NCI-H128 (cell line): ENCODE measurements around the gene GNB1L.

Experiments
- DNase-seq: peaks from one replicate; lab custom pipeline; 2025; ENCODE audit not compliant: unreplicated experiment; lab: John Stamatoyannopoulos, UW

GNB1L gene

GRCh38 chr22:19825904-19826618 lies 28.6 kb downstream of the GNB1L start:
- DNase-seq = no peak

DNA sequence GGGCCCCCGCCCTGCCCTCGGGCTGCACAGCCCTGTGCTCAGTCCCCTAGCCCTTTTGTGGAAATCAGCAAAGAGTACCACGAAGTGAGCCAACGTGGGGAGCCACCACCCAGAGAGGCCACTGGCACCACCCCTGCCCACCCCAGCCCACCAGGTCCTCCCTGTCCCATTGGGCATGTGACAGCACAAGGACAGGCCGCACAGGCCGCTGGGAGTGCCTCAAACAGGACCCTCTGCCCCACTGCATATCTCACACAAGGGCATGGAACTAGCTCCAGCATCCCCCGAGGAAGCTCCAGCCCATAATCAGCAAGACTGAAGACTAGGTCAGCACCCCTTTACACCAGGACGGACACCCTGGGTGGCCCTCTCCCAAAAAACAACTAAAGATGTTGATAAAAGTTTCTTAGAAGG lies 29.7 kb downstream of the GNB1L start:
- DNase-seq = no peak

DNA sequence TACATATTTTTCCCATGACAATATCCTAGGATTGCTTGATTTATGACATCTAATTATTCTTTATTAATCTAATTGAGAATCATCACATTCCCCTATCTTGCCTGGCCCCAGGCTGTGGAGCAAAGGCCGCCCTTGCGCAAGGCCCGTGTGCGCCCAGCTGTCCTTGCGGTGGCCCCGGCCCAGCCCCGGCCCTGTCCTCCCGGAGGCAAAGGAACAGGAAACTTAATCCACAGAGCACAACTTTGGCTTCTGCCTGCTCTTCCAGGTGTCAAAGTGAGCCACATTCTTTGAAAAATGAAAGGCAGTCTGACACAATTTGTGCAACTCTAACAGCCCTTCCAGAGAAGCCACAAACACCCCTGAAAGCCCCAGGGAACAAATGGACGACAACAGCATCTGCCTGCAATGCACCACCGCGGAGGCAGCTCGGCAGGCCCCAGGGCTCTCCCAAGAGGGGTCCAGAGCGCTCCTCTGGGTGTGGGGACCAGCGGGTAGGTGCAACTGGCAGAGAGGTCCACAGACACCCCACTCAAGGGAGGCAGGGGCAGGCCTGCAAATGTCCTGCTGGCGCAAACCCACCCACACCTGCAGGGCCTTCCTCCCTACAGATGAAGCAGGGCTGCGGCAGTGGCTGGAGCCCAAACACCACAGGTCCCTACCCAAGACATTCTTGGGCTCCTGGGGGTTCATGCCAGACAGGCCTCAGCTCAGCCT lies 30.3 kb downstream of the GNB1L start:
- DNase-seq = no peak

DNA sequence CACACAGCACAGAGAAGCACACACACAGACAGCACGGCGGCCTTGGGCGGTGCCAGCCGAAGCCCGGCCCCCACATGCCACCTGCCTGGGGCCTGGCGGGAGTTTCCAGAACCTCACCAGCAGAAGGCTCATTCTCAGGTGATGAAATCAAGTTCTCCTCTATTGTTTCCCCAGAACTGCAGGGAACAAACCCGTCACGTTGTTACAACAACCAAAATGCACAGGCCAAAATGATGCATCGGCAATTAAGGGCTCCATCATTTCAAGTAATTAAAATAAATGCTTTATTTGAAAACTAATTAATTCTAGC lies 30.8 kb downstream of the GNB1L start:
- DNase-seq = no peak

GRCh38 chr22:19823191-19823901 lies 31.3 kb downstream of the GNB1L start:
- no peak for DNase-seq

DNA sequence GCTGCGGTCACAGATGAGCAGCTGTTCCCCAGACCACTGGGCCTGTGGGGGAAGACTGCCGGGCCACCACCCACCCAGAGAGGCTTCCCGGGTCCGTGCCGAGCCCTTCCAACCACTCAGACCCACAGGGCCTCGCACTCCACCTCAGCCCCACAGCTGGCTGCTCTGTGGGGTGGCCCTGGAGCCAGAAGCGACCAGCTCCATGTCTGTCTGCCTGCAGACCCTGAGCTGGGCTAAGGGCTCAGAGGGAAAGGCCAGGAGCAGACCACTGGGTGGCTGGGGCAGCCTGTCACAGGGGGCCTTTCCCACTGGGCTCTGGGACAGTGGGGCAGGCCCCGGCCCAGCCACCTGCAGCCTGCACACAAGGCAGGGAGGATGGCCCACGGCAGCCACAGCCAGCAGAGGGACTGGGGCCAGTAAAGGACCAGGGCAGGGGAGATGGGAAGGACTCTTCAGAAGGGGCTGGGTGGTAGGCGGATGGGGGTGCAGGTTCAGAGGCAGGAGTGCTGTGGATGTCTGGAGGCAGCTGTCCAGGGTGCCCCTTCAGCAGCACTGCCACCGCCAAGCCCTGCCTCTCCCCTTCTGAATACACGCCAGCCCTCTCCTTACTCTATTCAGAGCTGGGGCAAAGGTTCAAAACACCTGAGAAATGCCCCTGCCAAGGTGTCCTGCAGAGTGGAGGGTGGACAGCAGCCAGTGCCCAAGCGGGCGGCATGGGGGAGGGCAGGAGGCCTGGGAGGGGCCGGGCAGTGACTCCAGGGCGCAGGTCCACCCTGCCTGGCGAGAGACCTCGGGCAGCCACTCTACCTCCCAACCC lies 32.2 kb downstream of the GNB1L start:
- no peak for DNase-seq

DNA sequence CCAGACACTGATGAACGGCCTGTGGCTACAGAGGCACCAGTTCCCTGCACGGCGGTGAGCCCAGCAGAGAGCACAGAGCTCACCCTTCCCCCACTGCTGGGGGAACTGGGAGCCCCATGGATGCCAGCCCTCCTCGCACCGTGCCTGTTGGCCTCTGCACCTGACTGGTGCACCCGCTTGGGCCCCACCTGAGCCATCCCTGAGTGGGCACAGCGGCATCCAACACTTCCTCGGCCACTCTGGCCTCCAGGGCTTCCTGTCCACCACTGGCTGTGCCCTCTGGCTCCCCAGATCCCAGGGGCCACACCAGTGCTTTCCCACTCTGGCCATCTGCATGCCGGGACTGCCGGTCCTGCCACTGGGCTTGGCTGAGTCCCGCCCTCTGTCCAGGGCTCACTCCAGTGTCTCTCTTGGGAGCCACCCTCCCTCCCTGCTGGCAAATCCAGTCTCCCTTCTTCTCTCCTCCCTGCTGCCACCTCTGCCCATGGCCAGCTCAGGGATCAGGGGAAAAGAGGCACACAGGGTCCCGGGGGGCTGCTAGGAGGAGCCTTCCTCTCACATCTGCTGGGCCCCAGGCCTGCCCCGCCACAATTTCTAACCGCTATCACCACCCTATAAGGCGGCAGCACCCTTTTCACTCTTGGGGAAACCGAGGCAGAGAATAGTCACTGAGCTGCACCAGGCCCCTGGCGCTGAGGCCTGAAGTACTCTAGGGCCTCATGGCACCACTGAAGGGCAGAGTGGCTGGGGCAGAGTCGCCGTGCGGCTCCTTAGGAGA lies 33.0 kb downstream of the GNB1L start:
- no peak for DNase-seq

DNA sequence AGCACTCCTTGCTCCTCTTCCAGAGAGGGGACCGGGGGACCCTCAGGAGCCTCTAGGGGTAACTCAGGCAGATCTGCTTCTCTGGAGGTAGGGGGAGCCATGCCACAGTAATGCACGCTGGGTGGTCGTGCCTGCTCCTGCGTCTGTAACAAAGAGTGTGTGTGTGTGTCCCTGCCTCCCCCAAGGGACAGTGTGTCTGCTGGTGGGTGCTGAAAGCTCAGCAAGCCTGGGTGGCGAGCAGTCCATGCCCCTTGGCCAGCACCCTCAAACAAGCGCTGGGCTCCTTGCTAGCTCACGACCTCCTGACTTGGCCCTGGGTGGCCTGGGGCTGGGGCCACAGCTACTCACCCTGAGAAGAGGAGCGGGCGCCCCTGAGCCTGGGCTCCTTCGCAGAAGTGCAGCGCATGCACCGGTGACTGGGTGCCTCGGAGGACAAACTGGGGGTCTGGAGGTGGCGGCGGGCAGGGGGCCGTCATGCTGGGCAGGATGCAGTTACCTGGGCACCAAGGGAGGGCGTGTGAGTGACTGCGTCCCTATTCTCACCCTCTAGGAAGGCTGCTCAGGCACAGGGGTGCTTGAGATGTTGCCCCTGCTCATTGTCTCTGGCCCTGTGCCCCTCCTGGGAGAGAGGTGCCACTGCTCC lies 33.7 kb downstream of the GNB1L start:
- DNase-seq = no peak

- no peak for DNase-seq
These were observed 34.5 kb downstream of the GNB1L start for GRCh38 chr22:19819911-19820879.

- DNase-seq = no peak
These were observed 35.3 kb downstream of the GNB1L start for GRCh38 chr22:19819208-19819910.

GRCh38 chr22:19818324-19819207 lies 36.1 kb downstream of the GNB1L start:
- DNase-seq = no peak

GRCh38 chr22:19816372-19817119 lies 38.1 kb downstream of the GNB1L start:
- no peak for DNase-seq

GRCh38 chr22:19815823-19816290 lies 38.8 kb downstream of the GNB1L start:
- no peak for DNase-seq

DNA sequence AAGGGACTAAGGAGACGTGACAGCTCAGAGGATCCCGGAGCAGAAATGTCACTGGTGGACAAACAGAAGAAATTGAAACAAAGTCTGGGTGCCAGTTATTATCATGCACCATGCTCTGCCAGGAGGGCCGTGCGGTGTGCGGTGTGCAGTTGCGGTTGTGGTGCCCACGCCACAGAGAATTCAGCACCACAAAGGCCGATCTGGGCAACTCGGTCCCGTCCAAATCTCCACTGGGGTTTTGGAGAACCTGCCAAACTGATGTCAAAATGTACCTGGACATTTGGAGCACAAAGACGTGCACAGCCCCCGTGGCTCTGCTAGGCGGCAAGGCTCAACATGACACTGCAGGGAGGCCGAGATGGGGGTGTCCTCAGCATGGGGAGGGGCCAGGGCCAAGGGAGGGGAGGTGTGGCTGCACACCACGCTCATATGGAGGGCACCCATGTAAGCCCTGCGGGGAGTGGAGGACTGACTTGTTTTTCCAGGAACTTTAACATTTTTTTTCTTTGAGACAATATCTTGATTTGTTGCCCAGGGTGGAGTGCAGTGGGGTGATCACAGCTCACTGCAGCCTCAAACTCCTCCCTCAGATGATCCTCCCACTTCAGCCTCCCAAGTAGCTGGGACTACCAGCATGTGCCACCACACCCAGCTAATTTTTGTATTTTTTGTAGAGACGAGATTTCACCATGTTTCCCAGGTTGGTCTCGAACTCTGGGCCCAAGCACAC lies 39.4 kb downstream of the GNB1L start:
- no peak for DNase-seq

DNA sequence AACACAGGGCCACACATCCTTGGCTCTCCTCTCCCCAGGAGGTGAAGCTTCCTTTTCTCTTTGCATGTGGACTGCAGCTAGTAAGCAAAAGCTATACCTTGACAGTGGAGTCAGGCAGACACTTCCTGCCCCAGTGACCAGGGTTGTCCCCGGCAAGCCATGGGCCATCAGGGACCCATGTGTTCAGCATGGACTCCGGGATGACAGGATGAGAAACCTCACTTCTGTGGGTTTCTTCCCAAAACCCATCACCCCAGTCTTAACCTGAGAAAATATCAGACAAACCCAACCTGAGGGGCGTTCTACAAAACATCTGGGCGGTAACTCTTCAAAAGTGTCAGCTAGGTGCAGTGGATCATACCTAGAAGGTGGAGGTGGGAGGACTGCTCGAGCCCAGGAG lies 40.2 kb downstream of the GNB1L start:
- DNase-seq = no peak

DNA sequence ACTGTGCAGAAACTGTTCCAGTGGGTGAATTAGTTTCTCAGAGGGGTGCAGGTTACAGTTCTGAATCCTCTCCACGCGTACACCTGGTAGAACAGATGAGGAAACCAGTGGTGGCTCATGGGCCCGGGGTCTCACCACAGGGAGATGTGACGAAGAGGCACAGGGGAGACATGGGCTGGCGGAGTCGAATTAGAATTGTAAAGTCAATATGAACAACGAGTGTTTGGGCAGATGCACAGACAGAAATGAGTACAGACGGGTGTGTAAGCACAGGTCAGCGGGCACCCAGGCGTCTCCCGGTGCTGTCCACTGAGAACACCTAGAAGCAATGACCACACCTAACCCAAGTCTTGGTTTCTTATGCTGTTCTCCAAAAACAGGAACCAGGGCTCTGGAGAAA lies 41.8 kb downstream of the GNB1L start:
- DNase-seq = no peak
